Natural killer cell (primary cell): ENCODE results near the gene PWWP2B. TPM values are rescaled to one million over a fixed set of nuclear protein-coding genes. Genes with fewer than 3 reads are reported as not detected.

Experiments used
- ATAC-seq, 3 donors: fragments of 150-1000 bp in 2 of 3; fragments of 200-7000 bp in 1 of 3; cut with Tn5 transposase; 1 replicate in 1 of 3; 2 replicates in 2 of 3; pipeline ENCODE4 v1.10.0; 2021; ENCODE audit warnings: mild to moderate bottlenecking in 2 of 3, moderate library complexity in 2 of 3
- DNase-seq, 2 donors: peaks; one replicate each; pipeline versions ENCODE4 v3.0.0 to v3.0.0-alpha.2; 2013 to 2021; ENCODE audit warnings: mixed read lengths in 1 of 2
- H3K27ac ChIP-seq: one replicate; pipeline ENCODE4 v1.5.1; 2013; ENCODE audit warnings: mild to moderate bottlenecking, low read length
- H3K27me3 ChIP-seq: one replicate; pipeline ENCODE4 v1.6.1; 2013; ENCODE audit warnings: low read length; ENCODE audit not compliant: control insufficient read depth, insufficient read depth
- H3K36me3 ChIP-seq: one replicate; pipeline ENCODE4 v1.6.1; 2013; ENCODE audit warnings: low read length; ENCODE audit not compliant: control insufficient read depth, insufficient read depth
- H3K4me1 ChIP-seq: one replicate; pipeline ENCODE4 v1.6.1; 2013; ENCODE audit warnings: low read length; ENCODE audit not compliant: control insufficient read depth, insufficient read depth
- H3K4me3 ChIP-seq: one replicate; pipeline ENCODE4 v1.5.1; 2013; ENCODE audit warnings: low read length
- H3K9me3 ChIP-seq: one replicate; pipeline ENCODE4 v1.6.1; 2013; ENCODE audit warnings: low read length; ENCODE audit not compliant: control insufficient read depth, insufficient read depth
- H3K27ac Mint-ChIP-seq, 2 donors: one replicate each; pipeline ENCODE4 v1.8.0; 2022; ENCODE audit warnings: mild to moderate bottlenecking in 2 of 2, mixed read lengths in 2 of 2, moderate library complexity in 1 of 2
- H3K27me3 Mint-ChIP-seq, 2 donors: one replicate each; pipeline ENCODE4 v1.8.0; 2022; ENCODE audit warnings: low read depth in 2 of 2, mixed read lengths in 2 of 2
- H3K36me3 Mint-ChIP-seq: one replicate; pipeline ENCODE4 v1.8.0; 2022; ENCODE audit warnings: mixed read lengths
- H3K4me1 Mint-ChIP-seq, 2 donors: one replicate each; pipeline ENCODE4 v1.8.0; 2022; ENCODE audit warnings: mixed read lengths in 2 of 2
- H3K4me3 Mint-ChIP-seq: one replicate; pipeline ENCODE4 v1.8.0; 2022; ENCODE audit warnings: mild to moderate bottlenecking, moderate library complexity, mixed read lengths
- H3K9me3 Mint-ChIP-seq, 2 donors: one replicate each; pipeline ENCODE4 v1.8.0; 2022; ENCODE audit warnings: mixed read lengths in 2 of 2
- WGBS: methylation state at CpG from one replicate; pipeline ENCODE4 v1.1.7; 2013; ENCODE audit warnings: missing lambda C conversion rate; ENCODE audit not compliant: insufficient coverage; 5-methylcytosine and 5-hydroxymethylcytosine counted together
- intact Hi-C: fragments of 100-400 bp; cut with micrococcal nuclease; formaldehyde crosslinking; loops from one replicate; pipeline ENCODE4 v1.14.2; 2022
- total RNA-seq, 4 donors: library from RNA; stranded (reverse); fragments of 120-200 nt in 1 of 4; gene quantifications; one replicate each; pipeline versions ENCODE4 v1.2.3 to v1.2.4, GENCODE V29; 2013 to 2022
- TF ChIP-seq, protein P1 (sequence below): fragments of 200-600 bp; IDR thresholded peaks from one replicate; pipeline ENCODE4 v1.8.0; 2022; ENCODE audit warnings: antibody characterized with exemption

PWWP2B gene
- total RNA-seq, 3 donors from 2014 or later (not counting 1 experiment from before 2014, with no cell fraction given) = 23.7 to 29.5 (median 24.4) TPM

DNA sequence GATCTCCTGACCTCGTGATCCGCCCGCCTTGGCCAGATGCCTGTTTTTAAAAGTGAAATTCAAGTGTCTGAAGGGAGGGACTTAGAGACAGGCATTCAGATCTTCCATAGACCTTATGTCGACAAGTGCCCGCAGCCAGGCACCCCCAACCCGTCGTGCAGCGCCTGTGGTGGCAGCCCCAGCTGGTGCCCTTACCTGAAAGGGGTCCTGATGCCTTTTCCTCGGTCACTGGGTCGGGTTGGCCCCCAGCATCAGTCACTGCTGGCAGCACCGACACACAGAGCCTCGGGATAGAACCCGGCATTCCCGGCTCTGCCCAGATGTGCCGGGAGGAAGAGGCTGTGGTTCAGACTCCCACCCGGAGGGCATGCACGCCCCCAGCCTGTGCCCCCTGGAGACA, 41.7 kb upstream of the PWWP2B start:
- peaks cover 0 to 12% of the 10 kb centered on the region in 2 donors for H3K4me1 Mint-ChIP-seq
- no peaks in the 10 kb centered on the region for H3K27me3 Mint-ChIP-seq
- no peaks in the 10 kb centered on the region for H3K9me3 Mint-ChIP-seq
- TF ChIP-seq, protein P1, sequence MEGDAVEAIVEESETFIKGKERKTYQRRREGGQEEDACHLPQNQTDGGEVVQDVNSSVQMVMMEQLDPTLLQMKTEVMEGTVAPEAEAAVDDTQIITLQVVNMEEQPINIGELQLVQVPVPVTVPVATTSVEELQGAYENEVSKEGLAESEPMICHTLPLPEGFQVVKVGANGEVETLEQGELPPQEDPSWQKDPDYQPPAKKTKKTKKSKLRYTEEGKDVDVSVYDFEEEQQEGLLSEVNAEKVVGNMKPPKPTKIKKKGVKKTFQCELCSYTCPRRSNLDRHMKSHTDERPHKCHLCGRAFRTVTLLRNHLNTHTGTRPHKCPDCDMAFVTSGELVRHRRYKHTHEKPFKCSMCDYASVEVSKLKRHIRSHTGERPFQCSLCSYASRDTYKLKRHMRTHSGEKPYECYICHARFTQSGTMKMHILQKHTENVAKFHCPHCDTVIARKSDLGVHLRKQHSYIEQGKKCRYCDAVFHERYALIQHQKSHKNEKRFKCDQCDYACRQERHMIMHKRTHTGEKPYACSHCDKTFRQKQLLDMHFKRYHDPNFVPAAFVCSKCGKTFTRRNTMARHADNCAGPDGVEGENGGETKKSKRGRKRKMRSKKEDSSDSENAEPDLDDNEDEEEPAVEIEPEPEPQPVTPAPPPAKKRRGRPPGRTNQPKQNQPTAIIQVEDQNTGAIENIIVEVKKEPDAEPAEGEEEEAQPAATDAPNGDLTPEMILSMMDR = no peak
- H3K36me3 ChIP-seq = no peaks in the 10 kb centered on the region
- H3K36me3 Mint-ChIP-seq = no peaks in the 10 kb centered on the region
- H3K27me3 ChIP-seq = no peaks in the 10 kb centered on the region
- no peak for ATAC-seq
- H3K4me3 ChIP-seq = no peak overlapping the region
- H3K4me3 Mint-ChIP-seq = no peak overlapping the region
- intact Hi-C loops = no loop called here
- 96% methylated on average over 17 of the region's 17 CpGs for WGBS
- H3K4me1 ChIP-seq = no peaks in the 10 kb centered on the region
- no peak overlapping the region for H3K27ac Mint-ChIP-seq
- H3K27ac ChIP-seq = no peak overlapping the region
- no peak for DNase-seq
- no peaks in the 10 kb centered on the region for H3K9me3 ChIP-seq

DNA sequence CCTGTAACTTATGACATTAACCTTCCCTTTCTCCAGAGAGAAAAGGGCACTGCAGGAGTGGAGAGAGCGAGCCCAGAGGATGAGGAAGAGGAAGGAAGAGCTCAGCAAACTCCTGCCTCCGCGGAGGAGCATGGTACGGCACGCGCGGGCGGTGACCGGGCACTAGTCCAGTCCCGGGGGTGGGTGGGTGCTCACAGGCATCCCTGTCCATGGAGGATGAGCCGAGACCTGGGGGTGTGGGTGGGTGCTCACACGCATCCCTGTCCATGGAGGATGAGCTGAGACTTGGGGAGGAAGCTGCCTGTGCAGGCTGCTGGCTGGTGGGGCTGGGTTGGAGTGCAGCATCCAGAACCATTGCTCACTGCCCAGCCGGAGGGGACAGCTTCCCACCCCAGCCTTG, 41.2 kb upstream of the PWWP2B start:
- H3K27me3 Mint-ChIP-seq = no peaks in the 10 kb centered on the region
- Histone ChIP-seq H3K27me3 (no peaks in the 10 kb centered on the region), H3K27ac (no peak overlapping the region), H3K36me3 (no peaks in the 10 kb centered on the region), H3K9me3 (no peaks in the 10 kb centered on the region), H3K4me1 (no peaks in the 10 kb centered on the region), H3K4me3 (no peak overlapping the region)
- DNase-seq (no peak), ATAC-seq (no peak)
- whole genome bisulfite sequencing = 95% methylated on average over 13 of the region's 13 CpGs
- H3K27ac Mint-ChIP-seq = no peak overlapping the region
- peaks cover 0 to 12% of the 10 kb centered on the region in 2 donors for H3K4me1 Mint-ChIP-seq
- no peak overlapping the region for H3K4me3 Mint-ChIP-seq
- H3K36me3 Mint-ChIP-seq = no peaks in the 10 kb centered on the region
- intact Hi-C loops = no loop called here
- TF ChIP-seq, protein P1 = no peak
- no peaks in the 10 kb centered on the region for H3K9me3 Mint-ChIP-seq

DNA sequence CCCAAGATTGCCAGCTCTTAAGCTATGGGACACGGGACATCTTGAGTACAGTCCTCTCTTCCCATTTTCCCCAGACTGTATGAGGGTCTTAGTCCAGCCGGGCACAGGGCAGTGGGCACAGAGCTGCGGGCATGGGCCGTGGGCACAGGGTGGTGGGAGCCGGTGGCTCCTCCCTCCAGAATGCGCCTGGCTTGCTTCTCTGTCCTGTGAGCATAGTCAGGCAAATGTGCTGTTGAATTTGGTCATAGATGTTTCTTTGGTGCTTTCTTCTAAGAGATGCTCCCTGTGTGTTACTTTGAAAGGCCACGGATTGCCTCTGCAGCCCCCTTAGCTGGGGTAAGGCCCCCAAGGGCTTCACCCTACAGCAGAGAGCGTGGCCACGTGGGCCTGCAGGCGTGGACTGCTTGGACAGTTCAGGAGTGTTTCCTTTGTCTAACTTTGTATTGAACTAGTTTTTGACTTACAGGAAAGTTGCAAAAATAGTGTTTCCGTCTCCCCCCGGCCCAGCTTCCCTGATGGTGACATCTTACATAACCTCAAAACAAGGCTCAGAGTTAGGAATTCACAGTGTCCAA, 40.3 kb upstream of the PWWP2B start:
- Mint-ChIP-seq H3K36me3 (no peaks in the 10 kb centered on the region), H3K27ac (no peak overlapping the region), H3K9me3 (no peaks in the 10 kb centered on the region), H3K4me1 (peaks cover 0 to 12% of the 10 kb centered on the region in 2 donors), H3K4me3 (no peak overlapping the region), H3K27me3 (no peaks in the 10 kb centered on the region)
- intact Hi-C loops = no loop called here
- Histone ChIP-seq H3K36me3 (no peaks in the 10 kb centered on the region), H3K4me1 (no peaks in the 10 kb centered on the region), H3K27me3 (no peaks in the 10 kb centered on the region), H3K9me3 (no peaks in the 10 kb centered on the region), H3K27ac (no peak overlapping the region), H3K4me3 (no peak overlapping the region)
- DNase-seq (no peak), ATAC-seq (no peak)
- TF ChIP-seq, protein P1 = no peak
- 96% methylated on average over 12 of the region's 12 CpGs for WGBS
